ENCODE data around the gene KCNH2. TPM values are rescaled to one million over a fixed set of nuclear protein-coding genes. Genes with fewer than 3 reads are reported as not detected.

Gene KCNH2
- total and polyA plus RNA-seq, 2 experiments from 2014 or later, result 8.4 to 9.1 TPM

- Histone ChIP-seq H3K27ac (no peak overlapping the region), H3K4me3 (no peak overlapping the region), H3K27me3 (peaks cover 33% of the 10 kb centered on the region), H3K9me3 (ENCODE audit: low read depth) (no peaks in the 10 kb centered on the region), H3K79me2 (no peaks in the 10 kb centered on the region), H2AFZ (no peak overlapping the region), H3K4me1 (ENCODE audit: insufficient read depth) (peaks cover 33% of the 10 kb centered on the region), H3K9me2 (replicated peaks; ENCODE audit: insufficient read depth) (no peaks in the 10 kb centered on the region), H4K20me1 (ENCODE audit: insufficient read depth, poor library complexity, severe bottlenecking) (no peaks in the 10 kb centered on the region), H3K4me2 (no peak overlapping the region), H3K36me3 (replicated peaks; ENCODE audit: insufficient read depth, low read depth) (no peaks in the 10 kb centered on the region)
- no peak for DNase-seq (ENCODE audit: low spot score)
- TF ChIP-seq EZH2phosphoT487 (IDR thresholded peaks at IDR 0.05; ENCODE audit: low read depth, severe bottlenecking, unreplicated experiment) (no peak), EZH2 (IDR thresholded peaks at IDR 0.05; ENCODE audit: borderline replicate concordance) (no peak), CTCF (IDR thresholded peaks at IDR 0.05; ENCODE audit: poor library complexity) (no peak)
- WGBS (ENCODE audit: low lambda C conversion rate, missing lambda C conversion rate), result 90% methylated on average over 7 of the region's 8 CpGs
Observed at GRCh38 chr7:151016505-151016904, 38.4 kb upstream of the KCNH2 start.

- Histone ChIP-seq H3K27ac (no peak overlapping the region), H4K20me1 (ENCODE audit: insufficient read depth, poor library complexity, severe bottlenecking) (no peaks in the 10 kb centered on the region), H3K9me3 (ENCODE audit: low read depth) (no peaks in the 10 kb centered on the region), H2AFZ (no peak overlapping the region), H3K79me2 (no peaks in the 10 kb centered on the region), H3K4me2 (no peak overlapping the region), H3K4me1 (ENCODE audit: insufficient read depth) (peaks cover 33% of the 10 kb centered on the region), H3K9me2 (replicated peaks; ENCODE audit: insufficient read depth) (no peaks in the 10 kb centered on the region), H3K36me3 (replicated peaks; ENCODE audit: insufficient read depth, low read depth) (no peaks in the 10 kb centered on the region), H3K4me3 (no peak overlapping the region), H3K27me3 (peaks cover 30% of the 10 kb centered on the region)
- no peak for DNase-seq (ENCODE audit: low spot score)
- no peak for TF ChIP-seq EZH2phosphoT487 (IDR thresholded peaks at IDR 0.05; ENCODE audit: low read depth, severe bottlenecking, unreplicated experiment)
- no peak for TF ChIP-seq CTCF (IDR thresholded peaks at IDR 0.05; ENCODE audit: poor library complexity)
- no peak for TF ChIP-seq EZH2 (IDR thresholded peaks at IDR 0.05; ENCODE audit: borderline replicate concordance)
- 96% methylated on average over 5 of the region's 5 CpGs for WGBS (ENCODE audit: low lambda C conversion rate, missing lambda C conversion rate)
Observed at GRCh38 chr7:151015967-151016366, 37.8 kb upstream of the KCNH2 start.

- no peak for DNase-seq (ENCODE audit: low spot score)
- Histone ChIP-seq H3K27ac (no peak overlapping the region), H4K20me1 (ENCODE audit: insufficient read depth, poor library complexity, severe bottlenecking) (no peaks in the 10 kb centered on the region), H3K79me2 (no peaks in the 10 kb centered on the region), H2AFZ (no peak overlapping the region), H3K27me3 (peaks cover 20% of the 10 kb centered on the region), H3K4me1 (ENCODE audit: insufficient read depth) (peaks cover 33% of the 10 kb centered on the region), H3K4me3 (no peak overlapping the region), H3K9me2 (replicated peaks; ENCODE audit: insufficient read depth) (no peaks in the 10 kb centered on the region), H3K4me2 (no peak overlapping the region), H3K36me3 (replicated peaks; ENCODE audit: insufficient read depth, low read depth) (no peaks in the 10 kb centered on the region), H3K9me3 (ENCODE audit: low read depth) (no peaks in the 10 kb centered on the region)
- TF ChIP-seq CTCF (IDR thresholded peaks at IDR 0.05; ENCODE audit: poor library complexity) (no peak), EZH2phosphoT487 (IDR thresholded peaks at IDR 0.05; ENCODE audit: low read depth, severe bottlenecking, unreplicated experiment) (no peak), EZH2 (IDR thresholded peaks at IDR 0.05; ENCODE audit: borderline replicate concordance) (no peak)
- 88% methylated on average over 8 of the region's 8 CpGs for WGBS (ENCODE audit: low lambda C conversion rate, missing lambda C conversion rate)
Observed at GRCh38 chr7:151014950-151015349, 36.8 kb upstream of the KCNH2 start.

All from hepatocyte (in vitro differentiated cells).